ENCODE results near the gene ATG4B.

Gene ATG4B

GRCh38 chr2:241695651-241696050 lies 58.2 kb downstream of the ATG4B start:
- DNase-seq, result no peak

- peak; percentile 78 for DNase-seq
These were observed 63.6 kb downstream of the ATG4B start for GRCh38 chr2:241701149-241701398.

- peak; percentile 90 for DNase-seq
These were observed 64.1 kb downstream of the ATG4B start, which contains the start of gene ING5 for GRCh38 chr2:241701399-241702154. Gene ING5 (plus strand): TSS chr2:241702039. CDS start chr2:241702066, 27 bp downstream.

GRCh38 chr2:241702155-241703031 lies 64.9 kb downstream of the ATG4B start:
- DNase-seq, result peak; percentile 78

DNA sequence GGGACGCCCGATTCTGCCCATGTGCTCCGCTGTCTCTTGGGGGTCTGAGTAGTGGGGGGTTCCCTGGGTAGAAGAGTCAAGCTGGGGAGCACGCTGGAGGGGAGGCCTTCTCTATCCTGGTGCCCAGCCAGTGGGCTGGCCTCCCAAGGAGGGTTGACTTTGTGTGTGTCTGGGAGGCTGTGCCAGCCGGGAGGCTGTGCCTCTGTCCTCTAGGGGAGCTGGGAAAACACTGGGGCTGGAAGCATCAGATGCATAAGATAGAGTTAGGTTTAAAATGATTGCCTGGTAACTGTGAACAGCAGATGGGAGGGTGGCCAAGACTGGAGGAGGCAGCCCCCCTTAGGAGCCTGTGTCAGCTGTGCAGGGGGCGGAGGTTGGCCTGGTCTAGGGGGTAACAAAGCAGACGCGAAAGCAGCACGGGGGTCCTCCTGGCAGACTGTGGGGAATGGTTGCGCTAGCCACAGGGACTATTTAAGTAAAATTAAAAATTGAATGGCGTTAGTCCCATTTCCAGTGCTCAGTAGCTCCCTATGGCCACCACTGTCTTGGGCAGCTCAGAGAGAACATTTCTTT lies 65.6 kb downstream of the ATG4B start:
- DNase-seq, result peak; percentile 4

- DNase-seq, result no peak
These were observed 69.0 kb downstream of the ATG4B start for GRCh38 chr2:241706537-241706936.

DNA sequence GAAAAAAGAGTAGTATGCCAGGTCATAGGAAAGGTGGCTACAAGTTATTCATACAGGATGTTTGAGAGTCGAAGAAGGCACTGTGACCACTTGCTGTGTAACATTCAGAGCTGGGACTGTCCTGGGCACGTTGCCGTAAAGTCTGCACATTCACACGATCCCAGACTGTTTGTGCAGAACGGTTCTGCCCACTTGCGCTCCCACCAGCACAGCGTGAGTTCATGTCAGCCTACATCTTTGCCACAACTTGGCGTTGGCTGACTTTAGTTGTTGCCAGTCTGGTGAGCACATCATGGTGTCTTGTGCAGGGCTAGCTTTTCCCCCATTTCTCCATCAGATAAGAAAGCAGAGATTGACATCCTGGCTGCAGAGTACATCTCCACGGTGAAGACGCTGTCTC lies 71.4 kb downstream of the ATG4B start:
- DNase-seq, result no peak

DNA sequence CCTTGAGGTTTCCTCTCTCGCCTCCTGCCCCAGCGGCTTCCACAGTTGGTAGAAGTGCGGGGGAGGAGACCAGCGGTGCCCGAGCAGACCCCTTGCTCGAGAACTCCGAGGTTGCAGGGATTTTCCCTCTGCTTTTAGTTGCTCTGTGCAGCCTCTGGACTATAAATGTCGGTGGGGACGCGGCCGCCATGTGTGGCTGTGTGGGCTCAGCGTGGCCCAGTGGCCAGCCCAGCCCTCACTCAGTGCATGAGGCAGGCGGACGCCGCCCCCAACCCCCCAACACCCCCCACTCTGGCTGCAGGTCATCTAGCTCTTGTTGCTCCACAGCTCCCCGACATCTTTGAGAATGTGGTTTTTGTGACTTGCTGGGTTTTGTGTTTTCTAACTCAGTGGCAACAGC lies 81.6 kb downstream of the ATG4B start:
- DNase-seq, result no peak

GRCh38 chr2:241720099-241720498 lies 82.6 kb downstream of the ATG4B start:
- DNase-seq, result no peak

DNA sequence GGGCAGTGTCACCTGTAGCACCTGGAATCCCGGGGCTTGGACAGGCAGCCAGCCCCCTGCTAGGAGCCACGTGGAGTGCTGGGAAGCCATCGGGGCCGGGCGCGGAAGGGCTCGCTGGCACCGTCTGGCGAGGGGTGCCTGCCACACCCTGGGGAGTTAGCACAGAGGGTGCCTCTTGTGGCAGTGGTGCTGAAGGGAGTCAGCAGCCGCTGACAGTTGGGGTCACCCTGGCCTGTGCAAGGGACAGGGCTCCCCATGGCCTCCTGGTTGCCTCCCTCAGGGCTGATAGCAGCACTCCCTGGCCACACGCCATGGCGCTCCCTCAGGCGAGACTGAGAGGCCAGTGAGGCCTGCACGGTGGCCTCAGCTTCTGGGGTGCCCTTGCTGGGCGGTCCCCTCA lies 83.1 kb downstream of the ATG4B start:
- DNase-seq, result no peak

GRCh38 chr2:241721852-241722251 lies 84.4 kb downstream of the ATG4B start:
- no peak for DNase-seq

DNA sequence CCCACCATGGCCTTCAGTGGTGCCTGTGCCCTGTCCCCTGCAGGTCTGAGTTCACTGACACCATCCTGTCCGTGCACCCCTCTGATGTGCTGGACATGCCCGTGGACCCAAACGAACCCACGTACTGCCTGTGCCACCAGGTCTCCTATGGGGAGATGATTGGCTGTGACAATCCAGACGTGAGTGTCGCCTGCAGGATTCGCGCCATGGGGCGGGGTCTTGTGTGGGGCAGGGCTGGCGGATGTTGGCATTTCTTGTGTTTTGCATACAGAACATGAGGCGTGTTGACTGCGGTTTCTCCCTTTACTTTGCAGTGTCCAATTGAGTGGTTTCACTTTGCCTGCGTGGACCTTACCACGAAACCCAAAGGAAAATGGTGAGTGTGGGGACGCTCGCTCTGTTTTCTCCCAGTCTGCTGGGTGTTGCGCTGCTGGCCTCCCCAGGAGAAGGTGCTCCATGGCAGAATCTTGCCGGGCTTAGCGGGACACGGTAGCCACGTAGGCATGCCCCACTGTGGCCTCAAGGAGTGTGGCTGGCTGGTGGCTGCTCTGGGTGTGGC lies 85.5 kb downstream of the ATG4B start:
- no peak for DNase-seq

All from HCEC 1CT (cell line).